HG03095 (cell line): ENCODE measurements around the gene INPP5K.
A peak's percentile ranks its signal among the peaks of the same experiment; 100 is the strongest.
"Not testable (repeated sequence)": the region's sequence is repeated elsewhere in the genome, so short reads cannot be mapped to it uniquely, and the experiment has no call there.

Experiments used
- ATAC-seq: cut with Tn5 transposase; IDR thresholded peaks from one replicate; pipeline ENCODE4 v1.9.1; 2021; ENCODE audit warnings: moderate library complexity; ENCODE audit not compliant: unreplicated experiment

The INPP5K gene

DNA sequence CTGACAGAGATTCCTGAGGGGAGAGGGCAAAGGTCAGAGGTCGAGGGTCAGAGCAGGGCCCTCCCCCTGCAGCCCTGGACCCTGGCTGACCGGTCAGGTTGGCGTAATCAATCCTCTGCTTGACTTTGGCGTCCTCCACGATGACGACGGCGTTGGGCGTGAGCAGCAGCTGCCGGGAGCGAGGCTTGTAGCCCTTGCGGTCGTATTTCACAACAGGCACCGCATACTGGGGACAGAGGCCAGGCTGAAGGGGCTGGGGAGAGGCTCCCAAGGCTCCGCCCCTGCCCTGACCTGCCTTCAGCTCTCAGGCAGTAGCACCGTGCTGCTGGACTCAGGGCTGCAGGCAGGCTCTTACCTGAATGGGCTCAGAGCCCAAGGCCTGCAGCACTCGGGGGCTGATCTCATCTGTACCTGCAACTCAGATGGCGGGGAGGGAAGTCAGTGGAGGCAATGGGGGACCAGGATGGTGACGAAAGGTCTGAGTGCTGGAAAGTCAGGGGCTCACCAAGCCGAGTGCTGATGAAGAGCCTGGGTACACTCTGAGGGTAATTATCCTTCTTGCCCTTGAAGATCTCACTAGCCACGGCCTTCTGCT, 48.4 kb downstream of the INPP5K start:
- no peak for ATAC-seq

- no peak for ATAC-seq
Measured at GRCh38 chr17:1467258-1467657, 49.2 kb downstream of the INPP5K start.

- no peak for ATAC-seq
Measured at GRCh38 chr17:1464186-1464585, 52.2 kb downstream of the INPP5K start.

DNA sequence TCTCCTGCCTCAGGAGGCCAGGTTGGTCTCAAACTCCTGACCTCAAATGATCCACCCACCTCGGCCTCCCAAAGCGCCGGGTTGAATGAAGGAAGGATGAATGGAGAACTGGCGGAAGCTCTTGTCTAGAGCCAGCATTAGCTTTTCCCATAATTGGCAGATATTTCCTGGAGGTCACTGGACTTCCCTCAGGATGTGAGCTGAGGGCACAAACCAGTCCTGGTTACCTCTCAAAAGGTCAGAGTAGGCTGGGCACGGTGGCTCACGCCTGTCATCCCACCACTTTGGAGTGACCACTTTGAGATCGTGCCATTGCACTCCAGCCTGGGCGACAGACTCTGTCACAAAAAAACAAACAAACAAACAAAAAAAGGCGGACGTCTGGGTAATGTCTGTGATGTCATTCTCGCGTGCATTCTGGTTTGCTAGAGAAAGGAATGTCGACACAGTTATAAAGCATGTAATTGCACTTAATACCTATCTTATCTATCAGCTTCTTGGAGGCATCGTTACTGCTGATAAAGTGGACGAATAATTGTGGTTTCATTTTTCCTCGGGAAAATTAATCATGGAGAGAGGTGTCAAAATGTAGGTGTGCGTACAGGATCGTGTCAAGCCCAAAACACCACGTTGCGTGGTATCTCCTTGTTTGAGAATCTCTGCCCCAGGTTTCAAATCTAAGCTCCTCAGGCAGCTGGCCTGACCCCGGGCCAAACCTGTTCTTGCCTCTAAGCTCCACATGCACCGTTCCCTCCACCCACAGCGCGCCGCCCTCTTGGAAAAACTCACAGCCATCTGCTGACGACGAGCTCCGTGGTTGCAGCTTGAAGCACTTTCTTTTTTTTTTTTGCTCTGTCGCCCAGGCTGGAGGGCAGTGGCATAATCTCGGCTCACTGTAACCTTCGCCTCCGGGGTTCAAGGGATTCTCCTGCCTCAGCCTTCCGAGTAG, 54.0 kb downstream of the INPP5K start:
- ATAC-seq: no peak

- no peak for ATAC-seq
Measured at GRCh38 chr17:1461198-1461944, 55.0 kb downstream of the INPP5K start.

DNA sequence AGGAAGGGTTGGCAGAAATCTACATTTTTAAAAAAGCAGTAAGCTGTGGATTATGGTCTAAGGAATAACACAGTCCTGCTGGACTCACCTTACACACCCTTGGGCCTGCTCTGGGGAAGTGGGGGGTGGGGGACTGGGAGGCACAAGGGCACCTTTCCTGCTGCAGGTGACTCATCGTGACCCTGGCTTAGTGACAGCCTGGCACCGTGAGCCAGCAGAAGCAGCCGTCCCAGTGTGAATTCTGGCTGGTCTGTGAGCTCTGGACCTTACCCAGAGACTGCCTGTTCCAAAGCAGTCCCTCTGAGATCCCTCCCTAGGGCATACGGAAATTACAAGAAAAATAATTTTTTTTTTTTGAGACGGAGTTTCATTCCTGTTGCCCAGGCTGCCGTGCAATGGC, 56.2 kb downstream of the INPP5K start:
- ATAC-seq: no peak

DNA sequence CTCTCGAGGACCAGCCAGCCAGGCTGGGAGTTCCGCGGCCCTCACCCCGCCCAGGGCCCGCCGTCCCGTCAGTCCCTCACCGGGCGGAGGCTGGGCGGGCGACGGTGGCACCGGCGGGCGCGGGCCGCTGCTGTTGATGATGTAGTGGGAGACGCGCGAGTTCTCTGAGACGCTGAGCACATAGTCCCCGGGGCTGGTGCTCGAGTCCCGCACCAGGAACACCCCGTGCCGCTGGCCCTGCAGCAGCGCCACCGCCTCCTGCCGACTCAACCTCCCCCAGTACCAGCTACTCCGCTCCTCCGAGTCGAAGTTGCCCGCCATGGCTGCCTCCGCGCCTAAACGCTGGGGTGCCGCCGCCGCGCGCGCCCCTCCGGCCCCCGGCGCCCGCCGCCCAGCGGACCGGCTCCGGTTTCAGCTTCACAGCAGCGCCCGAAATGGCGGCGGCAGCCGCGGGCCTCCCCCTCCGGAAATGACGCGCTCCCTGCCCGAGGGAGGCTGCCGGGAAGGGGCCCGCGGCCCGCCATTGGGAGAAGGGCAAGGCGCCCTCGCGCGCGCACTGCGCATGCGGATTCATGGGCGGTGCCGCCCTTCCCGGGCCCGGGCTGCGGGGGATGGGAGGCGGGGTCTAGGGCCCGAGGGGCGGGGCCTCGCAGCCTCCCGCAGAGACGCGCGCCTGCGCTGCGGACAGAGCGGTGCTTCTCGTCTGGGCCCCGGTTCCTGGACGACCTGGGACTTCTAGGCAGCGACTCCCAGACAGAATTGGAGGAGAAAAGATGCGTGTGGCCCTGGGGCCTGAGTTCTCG, 60.4 kb downstream of the INPP5K start, which contains the start of gene CRK:
CRK (minus strand) TSS at position 436 of the 803 bp plus-strand sequence; CDS start at position 321, 115 bp downstream.
- ATAC-seq: peak; percentile 75

GRCh38 chr17:1455291-1455796, 61.1 kb downstream of the INPP5K start:
- ATAC-seq: peak; percentile 33

- ATAC-seq: no peak
Measured at GRCh38 chr17:1454541-1454940, 61.9 kb downstream of the INPP5K start.

- ATAC-seq: not testable (repeated sequence)
Measured at GRCh38 chr17:1453694-1454093, 62.7 kb downstream of the INPP5K start.

- no peak for ATAC-seq
Measured at GRCh38 chr17:1452836-1453235, 63.6 kb downstream of the INPP5K start.

DNA sequence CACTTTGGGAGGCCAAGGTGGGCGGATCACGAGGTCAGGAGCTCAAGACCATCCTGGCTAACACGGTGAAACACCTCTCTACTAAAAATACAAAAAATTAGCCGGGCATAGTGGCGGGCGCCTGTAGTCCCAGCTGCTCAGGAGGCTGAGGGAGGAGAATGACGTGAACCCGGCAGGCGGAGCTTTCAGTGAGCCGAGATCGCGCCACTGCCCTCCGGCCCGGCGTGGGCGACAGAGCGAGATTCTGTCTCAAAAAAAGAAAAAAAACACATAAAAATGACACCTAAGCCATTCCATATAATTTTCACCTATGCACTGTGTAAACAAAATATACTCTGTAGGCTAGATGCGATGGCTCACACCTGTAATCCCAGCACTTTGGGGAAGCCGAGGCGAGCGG, 66.2 kb downstream of the INPP5K start:
- not testable (repeated sequence) for ATAC-seq

DNA sequence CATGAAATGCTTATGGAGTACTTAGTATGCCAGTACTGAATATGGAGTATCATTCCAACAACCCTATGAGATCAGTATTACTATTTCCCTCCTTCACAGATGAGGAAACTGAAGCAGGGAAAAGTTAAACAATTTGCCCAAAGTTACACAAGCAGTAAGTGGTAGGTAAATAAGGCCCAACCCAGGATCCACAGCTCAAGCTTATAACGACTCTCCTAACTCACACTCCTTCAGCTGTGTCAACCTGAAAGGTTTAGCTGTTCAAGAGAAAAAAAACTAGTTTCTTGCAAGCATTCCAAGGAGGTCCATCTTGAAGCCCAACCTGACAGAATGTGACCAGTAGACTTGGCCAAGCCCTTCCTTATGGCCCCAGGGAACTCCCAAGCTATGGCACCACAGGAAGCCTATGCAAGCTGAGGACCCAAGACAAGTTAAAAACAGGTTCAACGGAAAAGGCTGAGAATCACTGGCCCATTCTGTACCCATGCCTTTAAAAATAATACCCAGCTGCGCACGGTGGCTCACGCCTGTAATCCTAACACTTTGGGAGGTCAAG, 66.9 kb downstream of the INPP5K start:
- ATAC-seq: no peak

DNA sequence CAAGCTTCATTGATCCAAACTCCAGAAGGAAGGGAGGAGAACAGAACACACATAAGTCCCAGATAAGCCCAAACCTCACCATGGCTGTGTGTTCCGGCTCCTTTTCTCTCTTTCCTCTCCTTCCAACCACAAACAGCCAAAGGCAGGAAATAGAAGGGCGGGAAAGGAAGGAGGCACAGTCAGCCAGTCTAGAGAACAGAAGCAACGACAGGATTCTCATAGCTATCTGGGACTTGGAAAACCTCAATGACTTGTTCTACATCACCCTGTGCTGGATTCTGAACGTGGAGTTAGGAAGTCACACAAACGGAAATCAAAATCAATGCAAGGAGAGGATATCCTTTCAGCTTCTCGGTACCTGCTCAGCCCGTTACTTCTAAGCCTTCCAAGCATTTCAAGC, 69.4 kb downstream of the INPP5K start:
- no peak for ATAC-seq

DNA sequence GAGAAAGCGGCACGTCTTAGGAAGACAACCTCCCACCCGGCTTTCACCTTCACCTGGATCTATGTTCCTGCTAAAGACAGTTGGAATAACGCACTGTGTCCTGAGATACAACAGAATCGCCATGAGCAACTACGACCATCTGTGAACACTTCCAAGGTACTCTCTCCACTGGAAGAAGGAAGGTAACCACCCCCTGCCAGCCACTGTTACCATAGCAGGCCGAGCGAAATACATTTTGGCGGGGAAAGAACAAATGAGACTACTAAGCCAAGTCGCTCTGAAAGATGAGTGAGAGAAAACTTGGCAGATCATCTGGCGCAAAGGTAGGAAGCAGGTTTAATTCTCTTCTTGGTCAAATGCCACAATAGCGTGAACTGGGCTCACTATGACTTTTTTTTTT, 70.2 kb downstream of the INPP5K start:
- ATAC-seq: no peak

DNA sequence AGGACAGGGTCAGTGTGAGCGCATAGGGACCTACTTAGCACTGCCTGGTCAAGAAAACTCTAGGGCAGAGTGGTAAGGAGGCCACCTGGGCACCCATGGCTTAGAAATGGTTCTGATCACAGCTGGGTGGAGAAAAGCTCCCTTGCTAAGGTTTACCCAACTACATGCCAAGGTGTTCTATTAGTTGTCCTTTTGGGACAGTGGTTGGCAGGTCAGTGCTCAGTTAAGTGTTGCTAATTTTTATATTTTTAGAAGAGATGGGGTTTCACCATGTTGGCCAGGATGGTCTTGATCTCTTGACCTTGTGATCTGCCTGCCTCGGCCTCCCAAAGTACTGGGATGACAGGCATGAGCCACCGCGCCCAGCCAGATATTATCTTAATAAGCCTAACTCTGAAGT, 70.7 kb downstream of the INPP5K start:
- ATAC-seq: not testable (repeated sequence)
